NCI-H82 treated with DMSO at 0.1 percent for 48 hours (cell line): ENCODE data around the gene HLF.
A peak's percentile ranks its signal among the peaks of the same experiment; 100 is the strongest.

Experiments used
- DNase-seq: peaks from one replicate; lab custom pipeline; 2025; ENCODE audit not compliant: unreplicated experiment; lab: John Stamatoyannopoulos, UW

HLF gene

GRCh38 chr17:55307879-55308278 is 43.1 kb downstream of the HLF start:
- no peak for DNase-seq

DNA sequence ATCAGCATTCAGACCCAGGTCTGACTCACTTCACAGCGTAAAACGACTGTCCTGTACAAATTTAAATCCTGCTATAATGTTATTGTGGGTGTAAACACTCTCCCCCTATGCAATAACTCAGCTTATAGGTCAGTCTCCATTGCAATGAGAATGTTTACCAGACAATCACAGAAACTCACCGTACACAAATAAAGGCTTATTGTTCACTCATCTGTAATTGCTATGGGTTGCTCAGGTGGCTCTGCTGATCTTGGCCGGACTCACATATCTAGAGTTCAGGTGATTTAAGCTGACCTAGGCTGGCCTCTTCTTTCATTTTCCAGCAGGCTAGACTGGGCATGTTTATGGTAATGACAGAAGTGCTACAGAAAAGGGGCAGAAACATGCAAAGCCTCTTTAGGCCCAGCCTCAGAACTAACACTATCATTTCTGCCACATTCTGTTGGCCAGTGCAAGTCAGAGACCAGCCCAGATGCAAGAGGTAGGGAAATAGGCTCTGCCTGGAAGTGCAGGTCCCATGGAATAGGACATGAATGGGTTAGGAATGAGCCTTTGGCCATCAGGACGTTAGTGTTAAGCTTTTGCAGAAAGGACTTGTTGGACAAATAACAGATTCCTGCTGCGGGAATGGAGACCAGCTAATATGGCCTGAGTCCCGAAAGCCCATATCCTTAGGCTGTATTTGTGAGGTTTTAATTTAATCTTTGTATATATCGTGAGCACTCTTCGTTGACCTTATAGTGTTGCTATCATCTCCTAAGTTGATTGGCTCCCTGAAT is 44.0 kb downstream of the HLF start:
- no peak for DNase-seq

DNA sequence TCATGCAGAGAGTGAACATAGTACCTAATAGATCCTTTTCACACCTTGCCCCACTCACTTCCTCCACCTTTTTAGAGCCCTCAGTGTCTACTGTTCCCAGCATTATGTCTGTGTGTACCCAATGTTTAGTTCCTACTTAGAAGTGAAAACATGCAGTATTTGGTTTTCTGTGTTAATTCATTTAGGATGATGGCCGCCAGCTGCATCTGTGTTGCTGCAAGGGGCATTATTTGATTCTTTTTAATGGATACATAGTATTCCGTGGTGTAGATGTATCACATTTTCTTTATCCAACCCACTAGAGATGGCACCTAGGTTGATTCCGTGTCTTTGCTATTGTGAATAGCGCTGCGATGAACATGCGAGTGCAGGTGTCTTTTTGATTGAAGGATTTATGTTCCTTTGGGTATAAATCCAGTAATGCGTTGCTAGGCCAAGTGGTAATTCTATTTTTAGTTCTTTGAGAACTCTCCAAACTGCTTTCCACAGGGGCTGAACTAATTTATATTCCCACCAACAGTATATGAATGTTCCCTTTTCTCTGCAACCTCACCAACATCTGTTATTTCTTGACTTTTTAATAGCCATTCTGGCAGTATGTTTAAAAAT is 47.1 kb downstream of the HLF start:
- DNase-seq, result no peak

DNA sequence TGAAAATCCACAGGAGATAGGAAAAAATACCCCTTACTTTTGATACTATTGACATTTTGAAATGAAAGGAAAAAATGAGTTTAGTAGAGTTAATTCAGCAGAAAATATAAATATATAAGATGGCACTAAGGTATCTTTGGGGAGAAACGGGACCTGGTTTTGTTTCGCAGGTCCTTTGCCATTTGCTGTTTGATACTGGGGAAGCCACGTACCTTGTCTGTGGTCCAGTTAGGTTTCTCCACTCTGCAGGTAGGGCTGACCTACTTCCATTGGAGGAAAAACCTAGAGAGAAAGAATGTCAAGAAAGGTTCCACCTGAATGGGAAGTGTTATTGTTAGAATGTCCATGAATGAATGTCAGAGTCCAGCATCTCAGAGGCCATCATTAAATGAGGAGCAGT is 48.1 kb downstream of the HLF start:
- no peak for DNase-seq

GRCh38 chr17:55314061-55314783 is 49.5 kb downstream of the HLF start:
- DNase-seq, result no peak

DNA sequence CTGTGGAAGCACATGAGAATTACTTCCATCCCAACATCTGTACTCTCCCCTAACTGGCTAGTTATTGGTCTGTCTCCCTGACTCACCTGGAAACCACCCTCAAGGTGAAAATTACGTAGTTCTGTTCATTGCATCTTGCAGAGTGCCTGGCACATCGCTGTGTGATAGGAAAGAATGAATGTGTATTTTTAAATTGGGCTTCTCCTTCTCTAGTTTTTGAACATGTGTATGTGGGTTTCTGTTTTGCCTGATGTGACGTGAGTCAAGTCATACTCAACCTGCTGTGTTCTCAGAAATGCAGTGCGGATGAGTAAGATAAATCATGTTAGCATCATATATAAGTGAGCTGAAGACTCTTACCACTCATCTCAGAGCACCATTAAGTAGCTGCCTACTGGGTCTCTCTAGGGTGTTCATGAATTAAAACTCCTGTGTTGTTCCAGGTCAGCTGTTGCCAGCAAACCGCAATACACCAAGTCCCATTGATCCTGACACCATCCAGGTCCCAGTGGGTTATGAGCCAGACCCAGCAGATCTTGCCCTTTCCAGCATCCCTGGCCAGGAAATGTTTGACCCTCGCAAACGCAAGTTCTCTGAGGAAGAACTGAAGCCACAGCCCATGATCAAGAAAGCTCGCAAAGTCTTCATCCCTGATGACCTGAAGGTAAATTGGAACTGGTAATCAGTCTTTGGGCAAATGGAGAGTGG is 50.2 kb downstream of the HLF start:
- no peak for DNase-seq

- no peak for DNase-seq
These were observed 51.7 kb downstream of the HLF start for GRCh38 chr17:55316499-55316898.

DNA sequence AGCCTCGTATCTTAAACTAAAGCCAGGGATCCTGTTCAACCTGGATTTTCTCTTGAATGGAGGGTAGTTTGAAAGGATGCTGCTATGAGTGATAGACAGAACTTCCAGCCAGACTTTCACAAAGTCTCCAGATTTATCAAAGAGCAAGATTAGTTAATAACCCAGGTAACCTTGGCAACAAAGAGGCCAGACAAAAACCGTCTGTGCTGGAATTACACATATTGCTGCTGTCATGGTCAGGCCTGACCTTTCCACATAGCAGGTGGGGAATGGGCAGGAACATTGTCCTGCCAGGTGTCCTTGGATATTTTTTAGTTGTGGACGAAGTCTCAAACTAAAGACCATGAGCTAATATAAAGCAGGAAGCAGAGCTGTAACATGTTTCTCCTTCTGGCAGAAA is 52.5 kb downstream of the HLF start:
- no peak for DNase-seq

GRCh38 chr17:55318081-55318480 is 53.3 kb downstream of the HLF start:
- DNase-seq, result no peak

DNA sequence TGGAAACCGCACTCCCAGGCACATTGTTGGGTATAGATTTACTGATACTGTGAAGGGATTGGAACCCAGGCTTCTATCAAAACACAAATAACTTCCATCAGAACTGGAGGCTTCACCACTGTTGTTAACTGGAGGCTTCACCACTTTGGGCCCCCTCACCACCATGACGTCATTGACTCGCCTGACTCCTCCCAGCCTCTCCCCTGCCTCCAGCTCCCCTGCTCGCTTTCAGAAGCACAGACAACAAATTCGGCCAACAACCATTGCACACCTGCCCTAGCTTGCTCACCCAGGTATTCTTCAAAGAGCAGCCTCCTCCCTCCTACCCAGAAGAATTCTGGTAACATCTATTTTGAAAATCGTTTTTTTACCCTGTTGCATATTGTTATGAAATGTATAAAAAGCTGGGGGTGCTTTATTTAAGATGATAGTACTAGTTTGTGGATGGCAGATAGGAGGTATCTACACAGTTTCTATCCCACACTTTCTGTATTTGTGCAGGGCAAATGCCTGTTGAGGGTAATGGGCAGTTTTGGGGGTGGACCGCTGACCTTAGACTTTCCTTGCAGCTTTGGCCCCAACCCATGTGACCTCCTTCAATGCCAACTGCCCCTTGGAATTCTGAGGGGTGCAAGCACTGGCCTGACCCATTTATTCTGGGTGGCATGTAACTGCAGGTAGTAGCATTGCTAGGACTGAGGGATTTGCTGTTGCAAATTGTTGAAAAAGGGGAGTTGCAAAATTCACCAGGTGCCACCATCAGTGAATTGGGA is 54.1 kb downstream of the HLF start:
- no peak for DNase-seq

DNA sequence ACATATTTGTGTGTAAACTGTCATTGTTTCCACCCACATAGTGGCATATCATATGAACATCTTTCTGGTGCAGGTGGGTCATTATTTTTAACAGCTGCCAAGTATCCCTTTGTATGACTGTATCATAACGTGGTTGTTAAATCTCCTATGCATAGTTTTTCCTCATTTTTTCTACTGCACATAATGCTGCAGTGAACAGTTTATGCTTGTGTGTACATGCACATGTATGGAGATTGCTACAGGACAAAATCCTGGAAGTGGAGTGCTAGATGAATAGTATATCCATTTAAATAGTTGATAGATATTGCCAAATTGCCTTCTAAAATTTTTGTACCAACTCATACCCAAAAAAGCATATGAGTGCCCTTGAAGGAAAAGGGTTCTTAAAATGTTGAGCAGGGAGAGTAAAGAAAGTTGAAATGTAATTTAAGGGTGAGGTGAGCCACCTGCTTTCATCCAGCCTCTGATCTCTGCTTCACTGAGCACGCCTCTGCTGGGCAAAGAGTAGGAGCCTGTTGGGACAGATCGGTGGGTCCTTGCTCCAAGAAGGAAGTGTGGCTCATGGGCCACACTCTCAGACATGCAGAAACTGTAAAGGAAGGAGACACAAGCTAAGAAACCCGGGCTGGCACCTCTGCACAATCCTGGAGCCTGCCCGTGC is 55.3 kb downstream of the HLF start:
- DNase-seq, result no peak

DNA sequence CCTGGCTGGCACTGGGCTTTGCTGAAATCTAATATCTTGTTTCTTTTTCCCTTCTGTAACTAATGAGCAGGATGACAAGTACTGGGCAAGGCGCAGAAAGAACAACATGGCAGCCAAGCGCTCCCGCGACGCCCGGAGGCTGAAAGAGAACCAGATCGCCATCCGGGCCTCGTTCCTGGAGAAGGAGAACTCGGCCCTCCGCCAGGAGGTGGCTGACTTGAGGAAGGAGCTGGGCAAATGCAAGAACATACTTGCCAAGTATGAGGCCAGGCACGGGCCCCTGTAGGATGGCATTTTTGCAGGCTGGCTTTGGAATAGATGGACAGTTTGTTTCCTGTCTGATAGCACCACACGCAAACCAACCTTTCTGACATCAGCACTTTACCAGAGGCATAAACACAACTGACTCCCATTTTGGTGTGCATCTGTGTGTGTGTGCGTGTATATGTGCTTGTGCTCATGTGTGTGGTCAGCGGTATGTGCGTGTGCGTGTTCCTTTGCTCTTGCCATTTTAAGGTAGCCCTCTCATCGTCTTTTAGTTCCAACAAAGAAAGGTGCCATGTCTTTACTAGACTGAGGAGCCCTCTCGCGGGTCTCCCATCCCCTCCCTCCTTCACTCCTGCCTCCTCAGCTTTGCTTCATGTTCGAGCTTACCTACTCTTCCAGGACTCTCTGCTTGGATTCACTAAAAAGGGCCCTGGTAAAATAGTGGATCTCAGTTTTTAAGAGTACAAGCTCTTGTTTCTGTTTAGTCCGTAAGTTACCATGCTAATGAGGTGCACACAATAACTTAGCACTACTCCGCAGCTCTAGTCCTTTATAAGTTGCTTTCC is 56.0 kb downstream of the HLF start:
- no peak for DNase-seq

DNA sequence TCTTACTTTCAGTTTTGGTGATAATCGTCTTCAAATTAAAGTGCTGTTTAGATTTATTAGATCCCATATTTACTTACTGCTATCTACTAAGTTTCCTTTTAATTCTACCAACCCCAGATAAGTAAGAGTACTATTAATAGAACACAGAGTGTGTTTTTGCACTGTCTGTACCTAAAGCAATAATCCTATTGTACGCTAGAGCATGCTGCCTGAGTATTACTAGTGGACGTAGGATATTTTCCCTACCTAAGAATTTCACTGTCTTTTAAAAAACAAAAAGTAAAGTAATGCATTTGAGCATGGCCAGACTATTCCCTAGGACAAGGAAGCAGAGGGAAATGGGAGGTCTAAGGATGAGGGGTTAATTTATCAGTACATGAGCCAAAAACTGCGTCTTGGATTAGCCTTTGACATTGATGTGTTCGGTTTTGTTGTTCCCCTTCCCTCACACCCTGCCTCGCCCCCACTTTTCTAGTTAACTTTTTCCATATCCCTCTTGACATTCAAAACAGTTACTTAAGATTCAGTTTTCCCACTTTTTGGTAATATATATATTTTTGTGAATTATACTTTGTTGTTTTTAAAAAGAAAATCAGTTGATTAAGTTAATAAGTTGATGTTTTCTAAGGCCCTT is 56.8 kb downstream of the HLF start:
- DNase-seq, result peak; percentile 65

DNA sequence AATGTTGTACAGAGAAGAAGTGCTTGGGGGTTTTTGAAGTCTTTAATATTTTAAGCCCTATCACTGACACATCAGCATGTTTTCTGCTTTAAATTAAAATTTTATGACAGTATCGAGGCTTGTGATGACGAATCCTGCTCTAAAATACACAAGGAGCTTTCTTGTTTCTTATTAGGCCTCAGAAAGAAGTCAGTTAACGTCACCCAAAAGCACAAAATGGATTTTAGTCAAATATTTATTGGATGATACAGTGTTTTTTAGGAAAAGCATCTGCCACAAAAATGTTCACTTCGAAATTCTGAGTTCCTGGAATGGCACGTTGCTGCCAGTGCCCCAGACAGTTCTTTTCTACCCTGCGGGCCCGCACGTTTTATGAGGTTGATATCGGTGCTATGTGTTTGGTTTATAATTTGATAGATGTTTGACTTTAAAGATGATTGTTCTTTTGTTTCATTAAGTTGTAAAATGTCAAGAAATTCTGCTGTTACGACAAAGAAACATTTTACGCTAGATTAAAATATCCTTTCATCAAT is 57.8 kb downstream of the HLF start:
- no peak for DNase-seq

DNA sequence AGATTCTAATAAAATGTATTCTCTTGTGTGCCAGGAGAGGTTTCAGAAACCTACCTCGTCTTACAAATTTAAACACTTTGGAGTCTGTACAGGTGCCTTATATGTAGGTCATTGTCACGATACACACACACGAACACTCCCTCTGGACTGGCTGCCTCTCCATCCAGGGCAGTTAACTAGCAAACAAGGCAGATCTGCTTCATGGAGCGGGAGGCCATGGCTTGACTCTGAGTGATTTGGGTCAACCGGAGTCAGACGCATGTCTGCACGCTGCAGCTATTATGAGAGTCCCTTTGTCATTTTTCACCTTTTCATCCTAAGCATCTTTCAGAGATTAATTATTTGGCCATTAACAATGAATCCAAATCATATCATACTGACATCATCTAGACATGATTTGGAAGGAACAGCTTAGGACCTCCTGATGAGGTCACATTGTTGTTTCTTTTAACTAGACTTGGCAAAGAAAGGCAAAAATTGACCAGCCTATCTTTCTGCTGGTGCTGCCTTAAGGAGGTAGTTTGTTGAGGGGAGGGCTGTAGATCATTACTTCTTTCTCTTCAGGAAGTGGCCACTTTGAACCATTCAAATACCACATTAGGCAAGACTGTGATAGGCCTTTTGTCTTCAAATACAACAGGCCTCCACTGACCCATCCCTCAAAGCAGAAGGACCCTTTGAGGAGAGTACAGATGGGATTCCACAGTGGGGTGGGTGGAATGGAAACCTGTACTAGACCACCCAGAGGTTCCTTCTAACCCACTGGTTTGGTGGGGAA is 58.9 kb downstream of the HLF start:
- DNase-seq, result no peak

DNA sequence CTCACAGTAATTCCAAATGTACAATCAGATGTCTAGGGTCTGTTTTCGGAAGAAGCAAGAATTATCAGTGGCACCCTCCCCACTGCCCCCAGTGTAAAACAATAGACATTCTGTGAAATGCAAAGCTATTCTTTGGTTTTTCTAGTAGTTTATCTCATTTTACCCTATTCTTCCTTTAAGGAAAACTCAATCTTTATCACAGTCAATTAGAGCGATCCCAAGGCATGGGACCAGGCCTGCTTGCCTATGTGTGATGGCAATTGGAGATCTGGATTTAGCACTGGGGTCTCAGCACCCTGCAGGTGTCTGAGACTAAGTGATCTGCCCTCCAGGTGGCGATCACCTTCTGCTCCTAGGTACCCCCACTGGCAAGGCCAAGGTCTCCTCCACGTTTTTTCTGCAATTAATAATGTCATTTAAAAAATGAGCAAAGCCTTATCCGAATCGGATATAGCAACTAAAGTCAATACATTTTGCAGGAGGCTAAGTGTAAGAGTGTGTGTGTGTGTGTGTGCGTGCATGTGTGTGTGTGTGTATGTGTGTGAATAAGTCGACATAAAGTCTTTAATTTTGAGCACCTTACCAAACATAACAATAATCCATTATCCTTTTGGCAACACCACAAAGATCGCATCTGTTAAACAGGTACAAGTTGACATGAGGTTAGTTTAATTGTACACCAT is 59.7 kb downstream of the HLF start:
- DNase-seq, result no peak

DNA sequence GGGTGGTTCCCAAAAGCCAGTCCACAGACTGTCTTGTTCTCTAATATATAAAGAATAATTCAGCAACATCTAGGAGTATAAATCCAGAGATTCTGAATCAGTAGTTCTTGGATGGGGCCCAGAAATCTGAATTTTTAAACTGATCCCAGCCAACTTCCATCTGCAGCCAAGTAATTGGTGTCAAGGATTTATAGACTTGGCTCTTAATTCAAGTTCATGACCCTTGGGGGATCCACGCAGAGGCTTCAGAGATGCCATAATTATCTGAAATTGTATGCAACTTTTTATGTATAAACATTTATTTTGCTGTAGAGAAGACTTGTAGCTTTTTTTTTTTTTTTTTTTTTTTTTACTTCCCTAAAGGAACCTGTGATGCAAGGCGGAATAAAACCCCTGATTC is 60.6 kb downstream of the HLF start:
- DNase-seq, result no peak
